Pancreas (tissue), 10 donors: ENCODE data around the gene CCDC30. TPM values are rescaled to one million over a fixed set of nuclear protein-coding genes. Genes with fewer than 3 reads are reported as not detected.
A peak's percentile ranks its signal among the peaks of the same experiment; 100 is the strongest.

ENCODE experiments used
- ATAC-seq, 4 donors: fragments of 200-7000 bp; cut with Tn5 transposase; one replicate each; pipeline versions ENCODE4 v1.8.0 to v1.9.1; 2020; ENCODE audit warnings: mild to moderate bottlenecking in 4 of 4, moderate library complexity in 4 of 4
- DNase-seq, 6 donors: peaks; one replicate each; pipeline ENCODE4 v3.0.0-alpha.2; 2020
- FAIRE-seq: peaks from 2 replicates; lab custom pipeline; 2012; peaks lifted over from hg19 to GRCh38; lab: Jason Lieb, UNC
- H3K27ac ChIP-seq, 4 donors: fragments of 200-600 bp; sonication (generic); 1 replicate in 3 of 4; 2 replicates in 1 of 4; pipeline versions ENCODE4 v1.5.0 to v1.8.0; 2020
- H3K27me3 ChIP-seq, 4 donors: fragments of 200-600 bp; one replicate each; pipeline ENCODE4 v1.8.0; 2021
- H3K36me3 ChIP-seq, 3 donors: fragments of 200-600 bp; sonication (generic) in 1 of 3; one replicate each; pipeline versions ENCODE4 v1.5.0 to v1.8.0; 2020 to 2021
- H3K4me1 ChIP-seq, 3 donors: fragments of 200-600 bp; one replicate each; pipeline ENCODE4 v1.8.0; 2021
- H3K4me3 ChIP-seq, 4 donors: fragments of 200-600 bp; sonication (generic) in 2 of 4; one replicate each; pipeline versions ENCODE4 v1.5.0 to v1.8.0; 2020 to 2021
- H3K9me3 ChIP-seq, 4 donors: fragments of 200-600 bp; one replicate each; pipeline ENCODE4 v1.8.0; 2021
- CTCF ChIP-seq, 4 donors: fragments of 200-600 bp; sonication (generic) in 3 of 4; IDR thresholded peaks; one replicate each; pipeline versions ENCODE4 v1.5.0 to v1.8.0; 2021; ENCODE audit warnings: antibody characterized with exemption in 4 of 4
- WGBS, 2 donors: extraction: QIAGEN DNeasy Blood & Tissue Kit; methylation state at CpG; one replicate each; pipeline ENCODE4 v1.1.7; 2013; 5-methylcytosine and 5-hydroxymethylcytosine counted together
- intact Hi-C, 3 donors: fragments of 100-400 bp; cut with DNase I; formaldehyde crosslinking; loops; one replicate each; pipeline versions ENCODE4 v1.11.1 to v1.14.2; 2022
- polyA plus RNA-seq, 2 donors: library from polyadenylated mRNA; stranded (reverse); fragments of 200-250 nt; gene quantifications; one replicate each; pipeline ENCODE4 v1.2.3, GENCODE V29; 2013
- total RNA-seq, 6 donors: library from RNA; stranded (reverse); fragmentation: NEBNext Ultra II Directional in 4 of 6; extraction: Animal tissue kit (Norgen Biotek cat#: 25700) in 4 of 6; gene quantifications; one replicate each; pipeline versions ENCODE4 v1.2.1 to v1.2.4, GENCODE V29; 2021 to 2023
- donor health status: healthy with polysubstance abuse.
- donor health status: DM: no; HTN: no; CAD: no; lungs with moderate emphysema.
- donor health status: DM: no; HTN: no; CAD: no.
- donor health status: control.
- donor health status: control.
- donor health status: Bipolar disorder and iron deficiency.
- donor health status: DM: yes; HTN: yes; CAD: no.
- donor health status: DM: no; HTN: no; CAD: no.
- donor health status: DM: no; HTN: no; CAD: no.
- donor health status: DM: yes; HTN: yes; CAD: no.

Gene CCDC30
- total RNA-seq (1 to 10 TPM; 2.0 to 5.6 (median 3.2) TPM), polyA plus RNA-seq (1 to 10 TPM; 2.2 to 3.5 TPM)

- peak within 1 kb of the TSS; percentile 38 to 85 (median 62) for H3K4me3 ChIP-seq
- peaks cover 7 to 14% (median 11%) of the 10 kb centered on the region in 3 donors for H3K4me1 ChIP-seq
- FAIRE-seq (peak; percentile 98), ATAC-seq (peak; percentile 99 to 100 (median 100)), DNase-seq (peak; percentile 90 to 99 (median 98))
- WGBS, 2 donors, result 1% methylated on average over 59 of the region's 59 CpGs
- no peaks in the 10 kb centered on the region for H3K27me3 ChIP-seq
- peaks cover 0 to 5% (median 0%) of the 10 kb centered on the region in 3 donors for H3K36me3 ChIP-seq
- H3K27ac ChIP-seq, result peak within 1 kb of the TSS; percentile 48 to 61 (median 56)
- intact Hi-C loops, result no loop called here
- H3K9me3 ChIP-seq, result no peaks in the 10 kb centered on the region
- TF ChIP-seq CTCF (IDR thresholded peaks at IDR 0.05), result no peak
These were observed at the start of gene CCDC30 for GRCh38 chr1:42462828-42463763. Gene CCDC30, plus strand, starts transcription at chr1:42463286. Its CDS starts 17,266 bp downstream, at chr1:42480552.

- no peaks in the 10 kb centered on the region for H3K36me3 ChIP-seq
- no peaks in the 10 kb centered on the region for H3K9me3 ChIP-seq
- ATAC-seq (no peak), FAIRE-seq (no peak), DNase-seq (no peak)
- no peaks in the 10 kb centered on the region for H3K4me1 ChIP-seq
- intact Hi-C loops, result no loop called here
- H3K27ac ChIP-seq, result no peak overlapping the region
- no peak for TF ChIP-seq CTCF (IDR thresholded peaks at IDR 0.05)
- H3K27me3 ChIP-seq, result no peaks in the 10 kb centered on the region
- WGBS, 2 donors, result 88 to 89% methylated on average over 17 of the region's 17 CpGs
- no peak overlapping the region for H3K4me3 ChIP-seq
These were observed 48.3 kb upstream of the CCDC30 start for GRCh38 chr1:42414551-42415496.

- no peaks in the 10 kb centered on the region for H3K27me3 ChIP-seq
- H3K36me3 ChIP-seq, result no peaks in the 10 kb centered on the region
- no peak overlapping the region for H3K4me3 ChIP-seq
- DNase-seq (peak in 3 of 6 donors; percentile 65 to 78 (median 73)), FAIRE-seq (no peak), ATAC-seq (peak in 3 of 4 donors; percentile 57 to 72 (median 71))
- intact Hi-C loops, result no loop called here
- H3K27ac ChIP-seq, result no peak overlapping the region
- TF ChIP-seq CTCF (IDR thresholded peaks at IDR 0.05), result no peak
- WGBS, 2 donors, result 16 to 50% methylated on average over 3 of the region's 3 CpGs
- H3K4me1 ChIP-seq, result peaks cover 0 to 13% (median 11%) of the 10 kb centered on the region in 3 donors
- no peaks in the 10 kb centered on the region for H3K9me3 ChIP-seq
These were observed 45.9 kb upstream of the CCDC30 start for GRCh38 chr1:42417166-42417565.

GRCh38 chr1:42418516-42418915 is 44.6 kb upstream of the CCDC30 start:
- intact Hi-C loops, result no loop called here
- no peaks in the 10 kb centered on the region for H3K9me3 ChIP-seq
- DNase-seq, result no peak
- no peaks in the 10 kb centered on the region for H3K36me3 ChIP-seq
- no peak overlapping the region for H3K4me3 ChIP-seq
- no peak for FAIRE-seq
- whole genome bisulfite sequencing, 2 donors, result 95 to 100% methylated on average over 1 of the region's 1 CpG
- H3K27me3 ChIP-seq, result no peaks in the 10 kb centered on the region
- H3K4me1 ChIP-seq, result peaks cover 0 to 13% (median 11%) of the 10 kb centered on the region in 3 donors
- no peak overlapping the region for H3K27ac ChIP-seq
- no peak for TF ChIP-seq CTCF (IDR thresholded peaks at IDR 0.05)
- ATAC-seq, result no peak
